H1 (cell line): ENCODE measurements around the gene SLC2A4RG.
A peak's percentile ranks its signal among the peaks of the same experiment; 100 is the strongest.

Source experiments
- BCL11A ChIP-seq, 2 experiments: IDR thresholded peaks; one replicate each; pipeline ENCODE4 v1.6.1; 2011; ENCODE audit warnings: low read depth in 2 of 2, low read length in 2 of 2, mild to moderate bottlenecking in 2 of 2
- CEBPB ChIP-seq: IDR thresholded peaks from 2 replicates; pipeline ENCODE4 v1.6.1; 2012; ENCODE audit warnings: low read depth, low read length
- CTCF ChIP-seq, 3 experiments: IDR thresholded peaks; 1 replicate in 2 of 3; 2 replicates in 1 of 3; pipeline versions ENCODE4 v1.5.1 to v1.6.1; 2011; ENCODE audit warnings: low read length in 3 of 3, mild to moderate bottlenecking in 3 of 3, inconsistent platforms in 2 of 3, low read depth in 1 of 3, moderate library complexity in 1 of 3; ENCODE audit not compliant: insufficient read depth in 1 of 3; ENCODE audit errors: control extremely low read depth in 1 of 3
- EGR1 ChIP-seq: IDR thresholded peaks from 2 replicates; pipeline ENCODE4 v1.6.1; 2011; ENCODE audit warnings: low read depth, low read length, borderline replicate concordance
- EP300 ChIP-seq, 2 experiments: IDR thresholded peaks; 1 replicate in 1 of 2; 2 replicates in 1 of 2; pipeline ENCODE4 v1.6.1; 2011 to 2012; ENCODE audit warnings: low read depth in 2 of 2, low read length in 2 of 2, mild to moderate bottlenecking in 2 of 2, borderline replicate concordance in 1 of 2, inconsistent platforms in 1 of 2, moderate library complexity in 1 of 2
- KDM1A ChIP-seq: fragments of 200-600, 300-600 bp; sonication (generic); IDR thresholded peaks from 2 replicates; pipeline ENCODE4 v1.7.1; 2016; ENCODE audit warnings: mild to moderate bottlenecking, low read length, borderline replicate concordance
- POLR2A ChIP-seq, 2 experiments: IDR thresholded peaks; 1 replicate in 1 of 2; 2 replicates in 1 of 2; pipeline ENCODE4 v1.6.1; 2011; ENCODE audit warnings: low read depth in 2 of 2, low read length in 2 of 2, mild to moderate bottlenecking in 2 of 2; ENCODE audit errors: control extremely low read depth in 1 of 2
- POLR2AphosphoS5 ChIP-seq: IDR thresholded peaks from 2 replicates; pipeline ENCODE4 v1.6.1; 2011; ENCODE audit warnings: low read depth, low read length
- RFX5 ChIP-seq: IDR thresholded peaks from 2 replicates; pipeline ENCODE4 v1.6.1; 2011; ENCODE audit warnings: low read depth, low read length, improper control_type of control experiment, borderline replicate concordance
- RNF2 ChIP-seq: fragments of 200-900, 300-1000 bp; sonication (generic); IDR thresholded peaks from 2 replicates; pipeline ENCODE4 v1.7.1; 2016; ENCODE audit warnings: borderline replicate concordance, low read depth, mild to moderate bottlenecking, antibody characterized with exemption, low read length; ENCODE audit not compliant: poor library complexity, severe bottlenecking; ENCODE audit errors: missing control alignments
- TBP ChIP-seq: IDR thresholded peaks from 2 replicates; pipeline ENCODE4 v1.6.1; 2011; ENCODE audit warnings: low read depth, low read length, improper control_type of control experiment

DNA sequence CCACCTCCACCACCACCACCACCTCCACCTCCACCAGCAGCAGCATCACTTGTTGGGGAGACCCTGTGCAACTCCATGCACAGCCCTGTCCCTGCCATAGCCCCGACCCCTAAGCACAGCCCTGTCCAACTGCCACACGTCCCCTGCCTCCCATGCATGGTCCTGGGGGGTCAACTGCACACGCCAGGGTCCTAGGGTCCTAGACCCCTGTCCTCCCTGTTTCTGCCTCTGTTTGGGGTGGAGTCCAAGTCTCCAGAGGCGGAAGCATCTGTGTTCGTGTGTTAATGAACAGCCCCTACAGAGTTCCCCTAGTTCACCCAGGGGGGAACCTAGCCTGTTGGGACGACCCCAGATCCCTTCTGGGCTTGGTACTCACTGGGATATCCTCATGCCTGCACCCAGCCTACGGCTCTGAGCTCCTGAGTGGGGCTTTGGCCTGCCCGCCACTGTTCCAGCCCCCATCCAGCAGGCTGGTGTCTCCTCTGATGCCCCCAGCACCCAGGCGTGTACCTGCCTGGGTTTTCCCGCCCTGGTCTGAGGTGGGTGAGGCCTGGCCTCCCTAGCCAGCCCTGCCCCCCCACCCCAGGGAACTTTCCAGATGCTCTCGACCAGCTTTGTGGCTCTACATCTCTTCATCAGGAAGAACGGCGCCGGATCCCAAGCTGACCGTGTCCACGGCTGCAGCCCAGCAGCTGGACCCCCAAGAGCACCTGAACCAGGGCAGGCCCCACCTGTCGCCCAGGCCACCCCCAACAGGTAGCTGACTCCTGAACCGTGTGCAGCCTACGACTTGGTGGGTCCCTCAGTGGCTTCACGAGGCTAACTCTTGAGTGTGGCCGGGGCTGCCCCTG, 45.6 kb upstream of the SLC2A4RG start:
- TF ChIP-seq CEBPB (no peak), POLR2A (IDR thresholded peaks at IDR 0.05; ENCODE audit: control extremely low read depth in 1 of 2, low read depth in 2 of 2, low read length in 2 of 2) (no peak), EGR1 (no peak), CTCF (IDR thresholded peaks at IDR 0.05; ENCODE audit: control extremely low read depth in 1 of 3, insufficient read depth in 1 of 3, low read depth in 1 of 3, low read length in 3 of 3) (no peak), RNF2 (no peak), RFX5 (no peak), KDM1A (no peak), TBP (no peak), BCL11A (IDR thresholded peaks at IDR 0.05; ENCODE audit: low read depth in 2 of 2, low read length in 2 of 2) (no peak), POLR2AphosphoS5 (peak; percentile 28; the same call in 1 of the 2 replicates), EP300 (IDR thresholded peaks at IDR 0.05; ENCODE audit: borderline replicate concordance in 1 of 2, low read depth in 2 of 2, low read length in 2 of 2) (no peak)
